ENCODE measurements around the gene PPP1R1C.
"Not testable (repeated sequence)": the region's sequence is repeated elsewhere in the genome, so short reads cannot be mapped to it uniquely, and the experiment has no call there.

PPP1R1C gene

GRCh38 chr2:182014284-182014683 lies 28.6 kb downstream of the PPP1R1C start:
- no peak for DNase-seq (ENCODE audit: low read depth in 2 of 3, low spot score in 2 of 3)

DNA sequence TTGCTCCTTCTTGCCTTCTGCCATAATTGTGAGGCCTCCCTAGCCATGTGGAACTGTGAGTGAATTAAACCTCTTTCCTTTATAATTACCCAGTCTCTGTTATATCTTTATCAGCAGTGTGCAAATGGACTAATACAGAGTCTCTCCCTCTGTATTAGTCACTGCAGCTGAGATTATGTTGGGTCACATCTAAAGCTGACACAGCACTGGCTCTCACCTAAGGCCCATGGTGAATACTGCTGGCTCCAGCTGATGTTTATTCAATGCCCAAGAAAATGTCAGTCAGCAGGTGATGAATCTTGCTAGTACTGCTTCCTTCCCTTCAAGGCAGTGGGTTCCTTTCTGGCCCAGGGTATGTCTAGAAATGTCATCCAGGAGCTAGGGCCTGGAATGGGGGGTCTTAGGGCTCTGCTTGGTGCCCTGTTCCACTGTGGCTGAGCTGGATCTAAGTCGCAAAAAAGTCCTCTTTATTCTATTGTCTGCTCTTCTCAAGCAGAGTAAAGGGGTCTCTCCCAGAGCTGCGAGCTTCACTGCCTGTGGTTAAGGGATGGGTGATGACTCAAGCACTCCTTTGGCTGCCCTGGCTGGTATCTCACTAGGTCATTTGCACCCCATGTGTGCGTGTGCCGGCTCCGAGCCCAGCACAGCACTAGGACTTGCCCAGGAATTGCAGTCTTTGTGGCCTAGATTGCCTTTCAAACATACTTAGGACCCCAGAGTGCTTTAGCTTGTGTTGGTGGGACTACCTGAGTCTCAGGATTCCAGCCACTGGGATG lies 29.9 kb downstream of the PPP1R1C start:
- no peak for DNase-seq (ENCODE audit: low read depth in 2 of 3, low spot score in 2 of 3)

GRCh38 chr2:182018218-182018617 lies 32.6 kb downstream of the PPP1R1C start:
- DNase-seq (ENCODE audit: low read depth in 2 of 3, low spot score in 2 of 3): no peak

DNA sequence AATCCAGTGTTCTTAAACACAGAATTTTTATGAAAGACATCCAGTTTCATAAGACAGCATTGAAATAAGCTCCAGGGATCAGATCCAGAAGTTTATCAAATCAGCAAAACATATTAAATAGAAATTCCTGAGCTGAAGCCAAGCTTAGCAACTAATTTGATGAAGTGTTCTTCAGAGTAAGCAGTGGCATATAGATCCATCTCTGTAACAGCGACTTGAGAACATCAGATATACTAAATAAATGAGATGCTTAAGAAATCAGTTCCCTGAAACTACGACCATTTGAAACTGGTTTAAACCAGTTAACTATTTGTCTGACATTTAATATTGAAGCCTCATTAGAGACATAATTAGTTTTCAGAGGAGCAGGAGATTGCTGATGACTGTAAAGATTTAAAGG lies 34.1 kb downstream of the PPP1R1C start:
- DNase-seq (ENCODE audit: low read depth in 2 of 3, low spot score in 2 of 3): no peak

DNA sequence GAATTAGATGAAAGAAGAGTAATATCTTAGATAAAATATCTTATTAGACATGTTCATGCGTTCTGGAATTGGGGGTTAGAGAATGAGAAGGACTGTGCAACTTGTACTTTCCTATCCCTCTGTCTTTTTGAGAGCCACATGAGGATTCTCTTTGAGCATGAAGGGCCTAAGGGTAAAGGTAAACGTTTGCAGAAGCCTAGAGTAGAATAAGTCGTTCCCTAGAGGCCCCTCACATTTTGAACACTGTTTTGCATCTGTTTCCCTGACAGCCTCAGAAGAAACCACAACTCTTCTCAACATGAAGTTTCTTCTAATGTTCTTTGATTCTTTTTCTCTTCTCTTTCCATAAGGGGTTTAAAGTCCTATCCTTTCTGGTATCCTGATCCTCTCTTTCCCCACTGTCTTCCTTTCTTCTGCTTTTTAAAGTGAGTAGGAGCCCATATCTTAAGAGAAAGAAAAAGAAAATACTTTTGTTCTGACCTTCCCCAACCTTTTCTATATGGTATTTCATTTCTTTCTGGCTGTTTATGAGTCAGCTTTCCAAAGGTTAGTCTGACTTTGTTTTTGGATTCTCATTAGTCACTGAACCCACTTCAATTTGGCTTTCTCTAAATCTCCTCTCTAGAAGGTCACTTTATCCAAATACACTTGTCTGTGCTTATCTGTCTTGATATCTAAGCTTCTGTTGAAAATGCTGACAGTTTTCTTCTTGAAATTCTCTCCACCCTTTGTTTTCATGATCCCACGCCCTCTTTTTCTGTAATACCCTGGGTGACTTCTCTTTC lies 34.8 kb downstream of the PPP1R1C start:
- no peak for DNase-seq (ENCODE audit: low read depth in 2 of 3, low spot score in 2 of 3)

- DNase-seq (ENCODE audit: low read depth in 2 of 3, low spot score in 2 of 3): no peak
These were observed 37.6 kb downstream of the PPP1R1C start for GRCh38 chr2:182023235-182023634.

GRCh38 chr2:182030875-182031274 lies 45.2 kb downstream of the PPP1R1C start:
- DNase-seq (ENCODE audit: low read depth in 2 of 3, low spot score in 2 of 3): not testable (repeated sequence)

- no peak for DNase-seq (ENCODE audit: low read depth in 2 of 3, low spot score in 2 of 3)
These were observed 46.3 kb downstream of the PPP1R1C start for GRCh38 chr2:182031956-182032355.

- DNase-seq (ENCODE audit: low read depth in 2 of 3, low spot score in 2 of 3): no peak
These were observed 47.8 kb downstream of the PPP1R1C start for GRCh38 chr2:182033449-182033848.

DNA sequence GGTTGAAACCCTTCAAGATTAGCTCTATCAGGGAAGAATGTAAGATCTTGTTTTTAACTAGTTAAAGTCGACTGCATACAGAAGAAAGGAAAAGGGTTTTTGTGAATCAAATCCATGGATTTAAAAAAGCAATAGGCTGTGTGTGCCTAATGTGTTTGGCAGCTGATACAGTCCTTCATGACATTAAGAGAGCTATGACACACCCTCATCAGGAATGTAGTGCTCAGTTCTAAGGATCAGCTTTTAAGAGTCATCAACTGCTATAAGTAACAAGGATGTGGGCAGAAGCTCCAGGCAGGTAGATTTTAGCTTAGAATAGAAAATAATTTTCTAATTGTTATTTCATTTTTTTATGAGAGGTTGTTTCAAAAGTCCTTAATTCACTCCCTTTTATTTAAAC lies 52.9 kb downstream of the PPP1R1C start:
- no peak for DNase-seq (ENCODE audit: low read depth in 2 of 3, low spot score in 2 of 3)

- DNase-seq (ENCODE audit: low read depth in 2 of 3, low spot score in 2 of 3): no peak
These were observed 57.4 kb downstream of the PPP1R1C start for GRCh38 chr2:182043021-182043420.

- DNase-seq (ENCODE audit: low read depth in 2 of 3, low spot score in 2 of 3): no peak
These were observed 58.2 kb downstream of the PPP1R1C start for GRCh38 chr2:182043861-182044260.

DNA sequence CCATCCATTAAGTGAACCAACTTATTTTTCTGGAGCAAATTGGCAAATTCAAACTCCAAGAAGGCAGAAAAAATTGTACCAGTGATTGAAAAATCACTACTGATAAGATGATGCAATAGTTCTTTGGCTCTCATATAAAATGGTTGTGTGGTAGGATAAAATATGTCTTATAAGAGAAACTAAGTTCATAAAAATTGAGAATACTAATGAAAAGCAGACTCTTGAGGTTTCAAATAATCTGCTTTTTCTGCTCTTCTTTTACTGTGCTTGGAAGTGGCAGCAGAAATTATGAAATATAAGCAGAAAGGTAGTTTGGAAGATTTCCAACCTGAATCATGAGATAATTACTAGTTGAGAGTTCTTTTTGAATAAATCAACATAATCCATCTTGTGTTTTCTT lies 61.9 kb downstream of the PPP1R1C start:
- DNase-seq (ENCODE audit: low read depth in 2 of 3, low spot score in 2 of 3): no peak

GRCh38 chr2:182048088-182048487 lies 62.4 kb downstream of the PPP1R1C start:
- DNase-seq (ENCODE audit: low read depth in 2 of 3, low spot score in 2 of 3): no peak

DNA sequence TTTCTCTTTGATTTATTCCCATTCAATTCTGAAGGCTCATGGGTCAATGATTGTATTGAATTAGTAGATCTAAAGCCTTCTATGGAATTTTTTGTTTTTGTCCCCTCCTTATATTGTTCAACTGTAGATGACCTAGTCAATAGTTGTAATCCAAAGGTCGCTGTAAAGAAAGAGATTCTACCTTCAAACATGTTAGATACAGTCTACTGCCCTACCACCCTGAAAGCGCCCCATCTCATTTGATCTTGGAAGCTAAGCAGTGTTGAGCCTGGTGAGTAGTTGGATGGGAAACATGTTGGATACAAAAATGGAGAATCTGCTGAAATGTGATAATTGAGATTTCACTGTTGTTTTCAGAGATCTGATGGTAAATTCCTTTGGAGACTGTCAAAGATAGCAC lies 63.0 kb downstream of the PPP1R1C start:
- DNase-seq (ENCODE audit: low read depth in 2 of 3, low spot score in 2 of 3): no peak

- no peak for DNase-seq (ENCODE audit: low read depth in 2 of 3, low spot score in 2 of 3)
These were observed 63.9 kb downstream of the PPP1R1C start for GRCh38 chr2:182049372-182050148.

GRCh38 chr2:182050333-182051135 lies 64.9 kb downstream of the PPP1R1C start:
- no peak for DNase-seq (ENCODE audit: low read depth in 2 of 3, low spot score in 2 of 3)

- no peak for DNase-seq (ENCODE audit: low read depth in 2 of 3, low spot score in 2 of 3)
These were observed 70.3 kb downstream of the PPP1R1C start for GRCh38 chr2:182055993-182056392.

DNA sequence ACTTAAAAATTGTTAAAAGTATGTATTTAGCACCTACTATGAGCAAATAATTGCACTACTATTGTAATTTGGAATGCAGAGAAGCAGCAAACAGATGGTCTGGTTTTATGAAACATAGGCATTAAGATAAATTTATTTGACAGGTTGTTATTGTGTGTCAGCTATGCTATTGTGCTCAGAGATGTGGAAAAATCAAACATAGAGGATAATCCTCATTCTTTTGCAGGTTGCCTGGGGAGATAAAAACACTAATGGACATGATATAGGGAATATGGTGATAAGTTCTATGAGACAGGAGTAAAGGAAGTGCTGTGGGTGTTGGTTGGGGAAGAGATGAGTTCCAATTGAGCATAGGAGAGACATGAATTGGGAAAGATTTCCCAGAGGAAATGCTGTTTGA lies 71.3 kb downstream of the PPP1R1C start:
- DNase-seq (ENCODE audit: low read depth in 2 of 3, low spot score in 2 of 3): no peak

- no peak for DNase-seq (ENCODE audit: low read depth in 2 of 3, low spot score in 2 of 3)
These were observed 72.4 kb downstream of the PPP1R1C start for GRCh38 chr2:182058056-182058455.

DNA sequence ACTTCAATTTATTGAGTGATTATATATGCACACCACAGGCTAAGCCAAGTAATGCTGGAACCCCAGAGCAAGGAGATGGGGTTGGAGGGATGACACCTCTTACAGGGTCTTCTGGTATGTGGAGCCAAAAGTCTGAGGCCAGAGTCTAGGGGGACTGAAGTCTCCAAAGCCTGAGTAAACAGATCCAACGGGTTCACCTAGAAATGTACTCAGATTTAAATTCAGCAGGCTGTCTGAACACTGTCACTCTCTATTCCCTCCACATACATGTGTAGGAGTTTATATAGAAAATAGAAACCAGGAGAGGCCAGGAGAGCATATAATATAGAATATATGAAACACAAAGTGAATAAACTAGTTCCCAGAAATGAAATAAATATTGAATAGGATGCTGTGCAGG lies 76.1 kb downstream of the PPP1R1C start:
- DNase-seq (ENCODE audit: low read depth in 2 of 3, low spot score in 2 of 3): no peak

Measured in activated CD8-positive, alpha-beta memory T cell treated with anti-CD3 and anti-CD28 coated beads for 48 hours (primary cell).